SK-N-MC (cell line): ENCODE measurements around the gene ZNF236.

Experiments
- DNase-seq: peaks from one replicate; pipeline ENCODE4 v3.0.0-alpha.2; 2011; ENCODE audit warnings: low read depth, low spot score
- H3K27ac ChIP-seq: fragments of 200-600 bp; sonication (generic); 2 replicates; pipeline ENCODE4 v1.5.1; 2016; ENCODE audit warnings: mixed run types
- H3K36me3 ChIP-seq: fragments of 200-600 bp; sonication (generic); 2 replicates; pipeline ENCODE4 v1.6.1; 2017; ENCODE audit warnings: antibody characterized with exemption, low read length, mixed read lengths; ENCODE audit not compliant: insufficient read depth
- H3K4me3 ChIP-seq: fragments of 200-600 bp; sonication (generic); 2 replicates; pipeline ENCODE4 v1.5.1; 2016
- H3K9ac ChIP-seq: fragments of 200-600 bp; sonication (generic); 2 replicates; pipeline ENCODE4 v1.8.0; 2017; ENCODE audit warnings: mixed run types, mixed read lengths; ENCODE audit not compliant: insufficient read length
- H3K9me3 ChIP-seq: fragments of 200-600 bp; sonication (generic); 2 replicates; pipeline ENCODE4 v1.6.1; 2017; ENCODE audit warnings: low read depth, mild to moderate bottlenecking, antibody characterized with exemption, low read length, moderate library complexity, mixed read lengths
- EZH2 ChIP-seq: fragments of 200-600 bp; sonication (generic); IDR thresholded peaks from one replicate; pipeline ENCODE4 v1.6.1; 2017; ENCODE audit warnings: antibody characterized with exemption
- FOXP2 ChIP-seq: optimal IDR thresholded peaks from 2 replicates; pipeline ENCODE3; 2011; ENCODE audit warnings: mild to moderate bottlenecking, moderate library complexity; ENCODE audit not compliant: insufficient read depth; ENCODE audit errors: extremely low read length, control extremely low read depth
- POLR2AphosphoS5 ChIP-seq: IDR thresholded peaks from 2 replicates; pipeline ENCODE4 v1.6.1; 2012; ENCODE audit warnings: mild to moderate bottlenecking, low read depth, low read length, borderline replicate concordance

The ZNF236 gene

GRCh38 chr18:76993085-76993382 is 170.7 kb downstream of the ZNF236 start:
- H3K4me3 ChIP-seq: no peak overlapping the region
- H3K9me3 ChIP-seq: no peaks in the 10 kb centered on the region
- H3K36me3 ChIP-seq: no peaks in the 10 kb centered on the region
- no peak for DNase-seq
- no peak overlapping the region for H3K27ac ChIP-seq
- no peak overlapping the region for H3K9ac ChIP-seq
- TF ChIP-seq EZH2 (no peak), FOXP2 (no peak), POLR2AphosphoS5 (no peak)

- no peak for DNase-seq
- H3K9ac ChIP-seq: no peak overlapping the region
- no peak overlapping the region for H3K27ac ChIP-seq
- no peak for TF ChIP-seq EZH2
- no peak for TF ChIP-seq POLR2AphosphoS5
- TF ChIP-seq FOXP2: no peak
- H3K4me3 ChIP-seq: no peak overlapping the region
- no peaks in the 10 kb centered on the region for H3K36me3 ChIP-seq
- H3K9me3 ChIP-seq: no peaks in the 10 kb centered on the region
Observed at GRCh38 chr18:76993573-76993972, 171.2 kb downstream of the ZNF236 start.

GRCh38 chr18:76994086-76994654 is 171.8 kb downstream of the ZNF236 start:
- Histone ChIP-seq H3K9me3 (no peaks in the 10 kb centered on the region), H3K27ac (no peak overlapping the region)
- no peak for TF ChIP-seq FOXP2
- TF ChIP-seq EZH2: no peak

GRCh38 chr18:76995896-76996295 is 173.5 kb downstream of the ZNF236 start:
- TF ChIP-seq EZH2 (no peak), FOXP2 (no peak), POLR2AphosphoS5 (no peak)
- Histone ChIP-seq H3K9me3 (no peaks in the 10 kb centered on the region), H3K9ac (no peak overlapping the region), H3K4me3 (no peak overlapping the region), H3K27ac (no peak overlapping the region), H3K36me3 (no peaks in the 10 kb centered on the region)
- no peak for DNase-seq

More at GRCh38 chr18:76994086-76994654, 171.8 kb downstream of the ZNF236 start:
- no peak for DNase-seq
- Histone ChIP-seq H3K9ac (no peak overlapping the region), H3K36me3 (no peaks in the 10 kb centered on the region), H3K4me3 (no peak overlapping the region)

GRCh38 chr18:76996429-76996828 is 174.1 kb downstream of the ZNF236 start:
- no peak overlapping the region for H3K4me3 ChIP-seq
- TF ChIP-seq POLR2AphosphoS5: no peak
- TF ChIP-seq FOXP2: no peak
- no peak for TF ChIP-seq EZH2
- H3K36me3 ChIP-seq: no peaks in the 10 kb centered on the region
- no peak overlapping the region for H3K9ac ChIP-seq
- no peak overlapping the region for H3K27ac ChIP-seq
- DNase-seq: no peak
- H3K9me3 ChIP-seq: no peaks in the 10 kb centered on the region

GRCh38 chr18:76997951-76998808 is 175.8 kb downstream of the ZNF236 start:
- no peak for TF ChIP-seq FOXP2
- no peak for TF ChIP-seq POLR2AphosphoS5
- no peak for TF ChIP-seq EZH2
- Histone ChIP-seq H3K27ac (no peak overlapping the region), H3K36me3 (no peaks in the 10 kb centered on the region), H3K9ac (no peak overlapping the region), H3K9me3 (no peaks in the 10 kb centered on the region), H3K4me3 (no peak overlapping the region)
- no peak for DNase-seq

- Histone ChIP-seq H3K9ac (no peak overlapping the region), H3K36me3 (no peaks in the 10 kb centered on the region), H3K27ac (no peak overlapping the region), H3K9me3 (no peaks in the 10 kb centered on the region), H3K4me3 (no peak overlapping the region)
- TF ChIP-seq FOXP2 (no peak), POLR2AphosphoS5 (no peak), EZH2 (no peak)
- DNase-seq: no peak
Observed at GRCh38 chr18:76999077-76999476, 176.7 kb downstream of the ZNF236 start.

- Histone ChIP-seq H3K9me3 (no peaks in the 10 kb centered on the region), H3K27ac (no peak overlapping the region), H3K9ac (no peak overlapping the region), H3K36me3 (no peaks in the 10 kb centered on the region), H3K4me3 (no peak overlapping the region)
- no peak for TF ChIP-seq FOXP2
- TF ChIP-seq POLR2AphosphoS5: no peak
- no peak for DNase-seq
Observed at GRCh38 chr18:77000527-77000926, 178.2 kb downstream of the ZNF236 start.

- DNase-seq: no peak
- no peak overlapping the region for H3K9ac ChIP-seq
- H3K4me3 ChIP-seq: no peak overlapping the region
- H3K9me3 ChIP-seq: no peaks in the 10 kb centered on the region
- no peaks in the 10 kb centered on the region for H3K36me3 ChIP-seq
- H3K27ac ChIP-seq: no peak overlapping the region
- TF ChIP-seq EZH2: no peak
- TF ChIP-seq FOXP2: no peak
- no peak for TF ChIP-seq POLR2AphosphoS5
Observed at GRCh38 chr18:77001041-77001440, 178.7 kb downstream of the ZNF236 start.
